ENCODE data around the gene RSPH3. TPM values are rescaled to one million over a fixed set of nuclear protein-coding genes. Genes with fewer than 3 reads are reported as not detected.

The RSPH3 gene
- polyA plus RNA-seq, 1 of the 3 experiments (the other 2 are of a cell fraction): 2.1 TPM

GRCh38 chr6:158996856-158997255 lies 3.1 kb downstream of the RSPH3 start (continued):
- TF ChIP-seq FOXM1 (IDR thresholded peaks at IDR 0.05; ENCODE audit: low read depth) (no peak), ELF1 (IDR thresholded peaks at IDR 0.05) (no peak), RXRA (IDR thresholded peaks at IDR 0.05; ENCODE audit: borderline replicate concordance, low read depth) (no peak), GABPA (IDR thresholded peaks at IDR 0.05; ENCODE audit: low read depth) (no peak), RFX5 (IDR thresholded peaks at IDR 0.05; ENCODE audit: low read length) (no peak), TEAD4 (IDR thresholded peaks at IDR 0.05; ENCODE audit: borderline replicate concordance, insufficient read depth) (no peak), YY1 (IDR thresholded peaks at IDR 0.05; ENCODE audit: low read depth) (no peak), REST (IDR thresholded peaks at IDR 0.05; ENCODE audit: low read depth, low read length) (no peak), GATA2 (CRISPR knock-in tag; IDR thresholded peaks at IDR 0.05) (no peak), RAD21 (IDR thresholded peaks at IDR 0.05; ENCODE audit: low read length) (no peak), MEF2A (IDR thresholded peaks at IDR 0.05; ENCODE audit: borderline replicate concordance, low read depth) (no peak)

- CTCF ChIA-PET: interaction anchor here (1.1 to 1.5 kb wide), 3 partner anchors 16 to 21 kb away, joined by 3 to 4 read pairs (median 3); no protein-coding TSS in a partner anchor
- Histone ChIP-seq H3K36me3 (replicated peaks in 1 of 2; ENCODE audit: control insufficient read depth in 1 of 2, insufficient read depth in 2 of 2, low read length in 1 of 2) (peaks cover 7 to 15% of the 10 kb centered on the region in 2 experiments), H3K27me3 (ENCODE audit: insufficient read depth) (no peaks in the 10 kb centered on the region), H3K9me3 (no peaks in the 10 kb centered on the region), H3F3A (replicated peaks; ENCODE audit: insufficient read depth) (no peaks in the 10 kb centered on the region), H3K4me2 (no peak overlapping the region), H2AFZ (ENCODE audit: low read depth) (no peak overlapping the region), H3K79me2 (ENCODE audit: insufficient read depth) (peaks cover 7% of the 10 kb centered on the region; the same call in 1 of the 2 replicates), H4K20me1 (ENCODE audit: insufficient read depth) (no peaks in the 10 kb centered on the region), H3K9ac (no peak overlapping the region), H3K27ac (ENCODE audit: low read depth in 2 of 2, low read length in 1 of 2) (no peak overlapping the region), H3K9me2 (no peaks in the 10 kb centered on the region), H3K4me3 (ENCODE audit: low read depth in 2 of 2, low read length in 1 of 2) (no peak overlapping the region), H3K4me1 (ENCODE audit: control insufficient read depth in 1 of 2, insufficient read depth in 2 of 2, low read depth in 1 of 2, low read length in 1 of 2) (no peaks in the 10 kb centered on the region; a peak in 1 of 4 replicates)
- DNase-seq: no peak
- WGBS (ENCODE audit: low lambda C conversion rate): 92% methylated on average over 3 of the region's 3 CpGs
- POLR2A ChIA-PET: no interaction called here
- TF ChIP-seq REST (IDR thresholded peaks at IDR 0.05; ENCODE audit: low read depth, low read length): no peak
- no peak for TF ChIP-seq FOXM1 (IDR thresholded peaks at IDR 0.05; ENCODE audit: low read depth)
- no peak for TF ChIP-seq SMC3 (IDR thresholded peaks at IDR 0.05; ENCODE audit: low read depth, low read length)
- no peak for TF ChIP-seq CHD2 (IDR thresholded peaks at IDR 0.05; ENCODE audit: low read length, partially characterized antibody)
- TF ChIP-seq CTCF (IDR thresholded peaks at IDR 0.05): no peak
- no peak for TF ChIP-seq RCOR1 (IDR thresholded peaks at IDR 0.05; ENCODE audit: low read length)
- no peak for TF ChIP-seq GATA2 (CRISPR knock-in tag; IDR thresholded peaks at IDR 0.05)
- no peak for TF ChIP-seq USF1 (IDR thresholded peaks at IDR 0.05; ENCODE audit: borderline replicate concordance, low read depth)
- TF ChIP-seq USF2 (IDR thresholded peaks at IDR 0.05; ENCODE audit: borderline replicate concordance, low read depth, low read length): no peak
- no peak for TF ChIP-seq MAX (IDR thresholded peaks at IDR 0.05; ENCODE audit: low read depth)
- no peak for TF ChIP-seq NFIC (IDR thresholded peaks at IDR 0.05; ENCODE audit: borderline replicate concordance)
- TF ChIP-seq JUND (IDR thresholded peaks at IDR 0.05): no peak
- no peak for TF ChIP-seq FOSL2 (IDR thresholded peaks at IDR 0.05; ENCODE audit: borderline replicate concordance, low read depth)
- TF ChIP-seq EP300 (IDR thresholded peaks at IDR 0.05; ENCODE audit: borderline replicate concordance in 1 of 2, low read depth in 1 of 2, low read length in 1 of 2): no peak
Measured at GRCh38 chr6:158993639-158994038, 6.4 kb downstream of the RSPH3 start.

All from SK-N-SH (cell line).